Caki2 (cell line): ENCODE measurements around the gene P2RX3. TPM values are rescaled to one million over a fixed set of nuclear protein-coding genes. Genes with fewer than 3 reads are reported as not detected.
"Not testable (repeated sequence)": the region's sequence is repeated elsewhere in the genome, so short reads cannot be mapped to it uniquely, and the experiment has no call there.

ENCODE experiments used
- DNase-seq: peaks from one replicate; pipeline ENCODE4 v3.0.0-alpha.2; 2015; ENCODE audit warnings: low read depth
- in situ Hi-C: cut with HindIII; loops from 2 replicates; pipeline ENCODE4 v1.10.0; 2016; ENCODE audit warnings: low sequenced_read_pairs, low pct_unique_long_range_greater_than_20kb, mixed read lengths
- total RNA-seq: library from RNA; depleted of rRNA; stranded (reverse); fragments of >200 nt; shearing (Covaris generic); gene quantifications from 2 replicates; pipeline ENCODE4 v1.2.3, GENCODE V29; 2014; ENCODE audit warnings: low replicate concordance

P2RX3 gene
- total RNA-seq, 1 experiment from 2014 or later: not detected

- DNase-seq: no peak
- in situ Hi-C loops: no loop called here
Observed at GRCh38 chr11:57359896-57360690, 21.9 kb downstream of the P2RX3 start.

- in situ Hi-C loops: no loop called here
- DNase-seq: no peak
Observed at GRCh38 chr11:57360991-57361390, 22.8 kb downstream of the P2RX3 start.

GRCh38 chr11:57361420-57361819, 23.3 kb downstream of the P2RX3 start:
- DNase-seq, in situ Hi-C loops: not testable (repeated sequence)

GRCh38 chr11:57361926-57362325, 23.8 kb downstream of the P2RX3 start:
- in situ Hi-C loops: no loop called here
- no peak for DNase-seq

- no peak for DNase-seq
- in situ Hi-C loops: no loop called here
Observed at GRCh38 chr11:57363131-57364080, 25.3 kb downstream of the P2RX3 start.

GRCh38 chr11:57364851-57365660, 26.9 kb downstream of the P2RX3 start:
- DNase-seq: no peak

GRCh38 chr11:57368106-57368844, 30.1 kb downstream of the P2RX3 start:
- in situ Hi-C loops: no loop called here
- no peak for DNase-seq

More at GRCh38 chr11:57364851-57365660, 26.9 kb downstream of the P2RX3 start:
- in situ Hi-C loops: no loop called here

- no peak for DNase-seq
- in situ Hi-C loops: no loop called here
Observed at GRCh38 chr11:57368845-57369232, 30.7 kb downstream of the P2RX3 start.

- in situ Hi-C loops: no loop called here
Observed at GRCh38 chr11:57370251-57370650, 32.1 kb downstream of the P2RX3 start.

GRCh38 chr11:57370941-57371340, 32.8 kb downstream of the P2RX3 start:
- in situ Hi-C loops: no loop called here
- DNase-seq: no peak

More at GRCh38 chr11:57370251-57370650, 32.1 kb downstream of the P2RX3 start:
- DNase-seq: no peak

- in situ Hi-C loops: no loop called here
- DNase-seq: no peak
Observed at GRCh38 chr11:57373146-57373545, 35.0 kb downstream of the P2RX3 start.

- no peak for DNase-seq
- in situ Hi-C loops: no loop called here
Observed at GRCh38 chr11:57374966-57375365, 36.8 kb downstream of the P2RX3 start.

GRCh38 chr11:57375490-57375889, 37.3 kb downstream of the P2RX3 start:
- in situ Hi-C loops: no loop called here
- DNase-seq: no peak

GRCh38 chr11:57376095-57377090, 38.2 kb downstream of the P2RX3 start:
- DNase-seq: no peak
- in situ Hi-C loops: no loop called here

GRCh38 chr11:57377107-57377506, 39.0 kb downstream of the P2RX3 start:
- DNase-seq: no peak
- in situ Hi-C loops: no loop called here

- in situ Hi-C loops: no loop called here
- DNase-seq: no peak
Observed at GRCh38 chr11:57378186-57378585, 40.0 kb downstream of the P2RX3 start.

- in situ Hi-C loops: no loop called here
- peak; percentile 17 for DNase-seq
Observed at GRCh38 chr11:57379732-57380131, 41.6 kb downstream of the P2RX3 start.
